H1 (cell line): ENCODE results near the gene RNF157. TPM values are rescaled to one million over a fixed set of nuclear protein-coding genes. Genes with fewer than 3 reads are reported as not detected.

ENCODE experiments used
- CTCF ChIA-PET: fragments of 300-600 bp; sonication (Branson Sonifier 250); formaldehyde crosslinking; loops from one replicate; lab custom pipeline; 2021; ENCODE audit not compliant: partially characterized antibody; lab: Charles Lee
- POLR2A ChIA-PET: fragments of 300-600 bp; sonication (Branson Sonifier 250); formaldehyde crosslinking; loops from one replicate; lab custom pipeline; 2021; ENCODE audit warnings: inconsistent platforms; ENCODE audit not compliant: partially characterized antibody; lab: Charles Lee
- DNase-seq, 2 experiments: peaks; one replicate each; pipeline versions ENCODE4 v3.0.0 to v3.0.0-alpha.2; 2010 to 2022; ENCODE audit warnings: low spot score in 2 of 2, low read depth in 1 of 2, mixed read lengths in 1 of 2
- FAIRE-seq: peaks from 2 replicates; lab custom pipeline; 2011; peaks lifted over from hg19 to GRCh38; lab: Jason Lieb, UNC
- H2AFZ ChIP-seq: 2 replicates; pipeline ENCODE4 v1.8.1; 2012; ENCODE audit warnings: low read length, inconsistent platforms
- H2AK5ac ChIP-seq: 2 replicates; pipeline ENCODE4 v1.6.1; 2013; ENCODE audit warnings: low read depth, low read length
- H2BK120ac ChIP-seq: replicated peaks from 2 replicates; pipeline ENCODE3; 2013; ENCODE audit warnings: low read depth, low read length, inconsistent platforms
- H2BK12ac ChIP-seq: 2 replicates; pipeline ENCODE4 v1.6.1; 2013; ENCODE audit warnings: low read depth, low read length
- H2BK15ac ChIP-seq: 2 replicates; pipeline ENCODE4 v1.6.1; 2013; ENCODE audit warnings: low read length
- H2BK20ac ChIP-seq: 2 replicates; pipeline ENCODE4 v1.6.1; 2013; ENCODE audit warnings: low read length
- H2BK5ac ChIP-seq: 2 replicates; pipeline ENCODE4 v1.6.1; 2013; ENCODE audit warnings: low read depth, low read length
- H3K14ac ChIP-seq: 2 replicates; pipeline ENCODE4 v1.6.1; 2013; ENCODE audit warnings: inconsistent platforms; ENCODE audit not compliant: insufficient read length
- H3K18ac ChIP-seq: 2 replicates; pipeline ENCODE4 v1.6.1; 2013; ENCODE audit warnings: low read length; ENCODE audit errors: extremely low read depth
- H3K23ac ChIP-seq: 2 replicates; pipeline ENCODE4 v1.6.1; 2013; ENCODE audit warnings: inconsistent platforms; ENCODE audit not compliant: insufficient read length
- H3K23me2 ChIP-seq: 2 replicates; pipeline ENCODE4 v1.6.1; 2013; ENCODE audit warnings: low read depth, low read length
- H3K27ac ChIP-seq: 2 replicates; pipeline ENCODE4 v1.6.1; 2011; ENCODE audit warnings: low read depth, low read length, inconsistent platforms
- H3K27me3 ChIP-seq, 4 experiments: replicated peaks in 1 of 4; 1 replicate in 1 of 4; 2 replicates in 3 of 4; pipeline versions ENCODE4 v1.6.1 to v1.8.1; 2011 to 2013; ENCODE audit warnings: low read length in 3 of 4, mild to moderate bottlenecking in 3 of 4, inconsistent platforms in 2 of 4, mixed read lengths in 2 of 4, moderate library complexity in 1 of 4; ENCODE audit not compliant: control insufficient read depth in 3 of 4, insufficient read depth in 3 of 4; ENCODE audit errors: extremely low read depth in 1 of 4
- H3K36me3 ChIP-seq, 4 experiments: 2 replicates each; pipeline versions ENCODE4 v1.6.1 to v1.8.1; 2011 to 2013; ENCODE audit warnings: mild to moderate bottlenecking in 4 of 4, low read length in 3 of 4, moderate library complexity in 2 of 4, control low read depth in 1 of 4, inconsistent platforms in 1 of 4; ENCODE audit not compliant: insufficient read depth in 4 of 4, control insufficient read depth in 2 of 4
- H3K4ac ChIP-seq: replicated peaks from 2 replicates; pipeline ENCODE3; 2013; ENCODE audit warnings: low read length, low read depth, mixed read lengths, inconsistent platforms; ENCODE audit not compliant: insufficient read length
- H3K4me1 ChIP-seq, 4 experiments: replicated peaks in 1 of 4; 1 replicate in 1 of 4; 2 replicates in 3 of 4; pipeline versions ENCODE4 v1.6.1 to v1.8.1; 2011 to 2013; ENCODE audit warnings: low read length in 3 of 4, inconsistent platforms in 2 of 4, mixed read lengths in 1 of 4; ENCODE audit not compliant: insufficient read depth in 4 of 4, control insufficient read depth in 3 of 4
- H3K4me2 ChIP-seq, 2 experiments: 2 replicates each; pipeline versions ENCODE4 v1.6.1 to v1.8.1; 2011 to 2013; ENCODE audit warnings: low read depth in 2 of 2, low read length in 2 of 2, control low read depth in 1 of 2, inconsistent platforms in 1 of 2, mild to moderate bottlenecking in 1 of 2; ENCODE audit not compliant: insufficient read depth in 1 of 2
- H3K4me3 ChIP-seq, 4 experiments: fragments of 200-600, 300-600 bp in 1 of 4; sonication (generic), shearing (Covaris generic), sonication (Bioruptor Twin) in 1 of 4; 2 replicates each; pipeline versions ENCODE4 v1.5.1 to v1.8.1; 2011 to 2016; ENCODE audit warnings: low read length in 4 of 4, low read depth in 3 of 4, control low read depth in 2 of 4, inconsistent platforms in 2 of 4, mild to moderate bottlenecking in 2 of 4, mixed read lengths in 1 of 4, moderate library complexity in 1 of 4; ENCODE audit not compliant: insufficient read depth in 2 of 4; ENCODE audit errors: extremely low read depth in 1 of 4
- H3K56ac ChIP-seq: replicated peaks from 2 replicates; pipeline ENCODE3; 2013; ENCODE audit warnings: low read depth, mild to moderate bottlenecking, mixed read lengths, low read length, inconsistent platforms; ENCODE audit not compliant: insufficient read length
- H3K79me1 ChIP-seq: 2 replicates; pipeline ENCODE4 v1.6.1; 2013; ENCODE audit warnings: low read depth, low read length, control low read depth
- H3K79me2 ChIP-seq, 2 experiments: 2 replicates each; pipeline versions ENCODE4 v1.6.1 to v1.8.1; 2012 to 2013; ENCODE audit warnings: low read length in 2 of 2, mild to moderate bottlenecking in 2 of 2, inconsistent platforms in 1 of 2; ENCODE audit not compliant: insufficient read depth in 2 of 2, control insufficient read depth in 1 of 2
- H3K9ac ChIP-seq, 4 experiments: replicated peaks in 1 of 4; 1 replicate in 1 of 4; 2 replicates in 3 of 4; pipeline versions ENCODE4 v1.6.1 to v1.8.1; 2011 to 2013; ENCODE audit warnings: low read depth in 3 of 4, low read length in 3 of 4, control low read depth in 2 of 4, mild to moderate bottlenecking in 2 of 4, moderate library complexity in 2 of 4, inconsistent platforms in 1 of 4; ENCODE audit errors: extremely low read depth in 1 of 4
- H3K9me3 ChIP-seq, 2 experiments: 2 replicates each; pipeline versions ENCODE4 v1.6.1 to v1.8.1; 2012 to 2013; ENCODE audit warnings: mild to moderate bottlenecking in 2 of 2, moderate library complexity in 2 of 2, control low read depth in 1 of 2, inconsistent platforms in 1 of 2, low read depth in 1 of 2, low read length in 1 of 2, mixed read lengths in 1 of 2; ENCODE audit not compliant: insufficient read depth in 2 of 2
- H4K20me1 ChIP-seq, 2 experiments: replicated peaks in 1 of 2; 2 replicates each; pipeline versions ENCODE3 to v1.8.1; 2011 to 2013; ENCODE audit warnings: inconsistent platforms in 2 of 2, low read length in 2 of 2, mild to moderate bottlenecking in 1 of 2; ENCODE audit not compliant: insufficient read depth in 2 of 2, control insufficient read depth in 1 of 2
- H4K5ac ChIP-seq: 2 replicates; pipeline ENCODE4 v1.6.1; 2013; ENCODE audit warnings: low read length, low read depth, mixed read lengths, inconsistent platforms; ENCODE audit not compliant: insufficient read length
- H4K8ac ChIP-seq: 2 replicates; pipeline ENCODE4 v1.8.0; 2013; ENCODE audit warnings: mild to moderate bottlenecking, moderate library complexity, low read length, inconsistent platforms; ENCODE audit not compliant: insufficient read depth; ENCODE audit errors: extremely low read depth
- H4K91ac ChIP-seq: replicated peaks from 2 replicates; pipeline ENCODE3; 2013; ENCODE audit warnings: low read length, mixed read lengths, inconsistent platforms; ENCODE audit not compliant: insufficient read length
- BRCA1 ChIP-seq: IDR thresholded peaks from 2 replicates; pipeline ENCODE4 v1.6.1; 2012; ENCODE audit warnings: low read depth, low read length, improper control_type of control experiment
- USF2 ChIP-seq: IDR thresholded peaks from 2 replicates; pipeline ENCODE4 v1.6.1; 2011; ENCODE audit warnings: low read length, improper control_type of control experiment
- WGBS, 2 experiments: shearing (Covaris generic) in 1 of 2; methylation state at CpG; one replicate each; pipeline versions ENCODE4 v1.1.6 to v1.1.7; 2013 to 2015; ENCODE audit warnings: low lambda C conversion rate in 2 of 2, mixed read lengths in 2 of 2, inconsistent platforms in 1 of 2, low coverage in 1 of 2, missing lambda C conversion rate in 1 of 2; ENCODE audit not compliant: insufficient replicate concordance in 2 of 2, insufficient coverage in 1 of 2, insufficient read length in 1 of 2; ENCODE audit errors: extremely low coverage in 1 of 2, missing lambda C conversion rate in 1 of 2; 5-methylcytosine and 5-hydroxymethylcytosine counted together
- polyA plus RNA-seq, 7 experiments: library from polyadenylated mRNA; depleted of rRNA in 3 of 7; stranded (reverse) in 5 of 7; unstranded in 2 of 7; fragments of >200 nt in 5 of 7; fragments of 200-250 nt in 2 of 7; gene quantifications; 1 replicate in 5 of 7; 2 replicates in 1 of 7; 4 replicates in 1 of 7; pipeline versions ENCODE4 v1.2.1 to v1.2.3, GENCODE V29; 2011 to 2013; ENCODE audit warnings: missing spikeins in 2 of 7, mixed read lengths in 2 of 7
- total RNA-seq: library from RNA; stranded (reverse); fragmentation: NEBNext Ultra II Directional; extraction: Animal tissue kit (Norgen Biotek cat#: 25700); gene quantifications from 2 replicates; pipeline ENCODE4 v1.2.1, GENCODE V29; 2021

Gene RNF157
- total and polyA plus RNA-seq, 2 of the 8 experiments (the other 6 are each of a cell fraction or from before 2014, with no cell fraction given): 13.4 to 16.7 TPM

- H3K27ac ChIP-seq: no peak overlapping the region
- no peak overlapping the region for H3K4me2 ChIP-seq
- no peaks in the 10 kb centered on the region for H3K79me2 ChIP-seq
- no peaks in the 10 kb centered on the region for H3K27me3 ChIP-seq
- no peak overlapping the region for H2AFZ ChIP-seq
- no peak overlapping the region for H3K23ac ChIP-seq
- H2BK20ac ChIP-seq: peak overlapping the region; percentile 43; the same call in 1 of the 2 replicates
- H3K4ac ChIP-seq: no peak overlapping the region
- H2BK12ac ChIP-seq: peak overlapping the region; percentile 33; the same call in 1 of the 2 replicates
- H4K8ac ChIP-seq: no peak overlapping the region; the same call in 1 of the 2 replicates
- CTCF ChIA-PET: interaction anchor here (0.6 to 24.4 kb wide), 6 partner anchors 12 to 124 kb away, joined by 4 to 778 read pairs (median 50); partner anchors contain the start of genes EXOC7 and FOXJ1
- H2BK15ac ChIP-seq: no peak overlapping the region
- no peak overlapping the region for H4K5ac ChIP-seq
- H4K20me1 ChIP-seq: no peaks in the 10 kb centered on the region
- no peak overlapping the region for H4K91ac ChIP-seq
- POLR2A ChIA-PET: interaction anchor here (0.6 to 1.2 kb wide), 8 partner anchors 10 to 172 kb away, joined by 3 to 4 read pairs (median 3); no protein-coding TSS in a partner anchor
- no peaks in the 10 kb centered on the region for H3K9me3 ChIP-seq
- no peaks in the 10 kb centered on the region for H3K79me1 ChIP-seq
- H3K4me3 ChIP-seq: no peak overlapping the region
- no peak overlapping the region for H3K56ac ChIP-seq
- peaks cover 0 to 13% (median 10%) of the 10 kb centered on the region in 4 experiments; a peak in 5 of 7 replicates for H3K4me1 ChIP-seq
- no peak for TF ChIP-seq BRCA1
- TF ChIP-seq USF2: no peak
- no peak overlapping the region for H2BK5ac ChIP-seq
- no peaks in the 10 kb centered on the region for H3K36me3 ChIP-seq
- WGBS, 2 experiments: 84% methylated on average over 13 of the region's 13 CpGs; no CpG with 5 or more reads in 1 of the 2 experiments
- DNase-seq (no peak), FAIRE-seq (no peak)
- no peak overlapping the region for H3K18ac ChIP-seq
- no peak overlapping the region for H3K9ac ChIP-seq
- H3K23me2 ChIP-seq: no peaks in the 10 kb centered on the region
- H2BK120ac ChIP-seq: no peak overlapping the region
- H3K14ac ChIP-seq: no peak overlapping the region
- H2AK5ac ChIP-seq: peak overlapping the region; percentile 66; the same call in 1 of the 2 replicates
Measured at GRCh38 chr17:76155988-76156661, 84.2 kb downstream of the RNF157 start.
